ENCODE data around the gene LPCAT1. TPM values are rescaled to one million over a fixed set of nuclear protein-coding genes. Genes with fewer than 3 reads are reported as not detected.

LPCAT1 gene
- total RNA-seq, 1 donor from 2014 or later = 11.0 TPM

GRCh38 chr5:1493941-1494340 lies 29.8 kb downstream of the LPCAT1 start:
- Histone ChIP-seq H3K27ac (replicated peaks) (no peak overlapping the region), H3K4me3 (no peak overlapping the region), H3K4me1 (peaks cover 12% of the 10 kb centered on the region), H3K27me3 (ENCODE audit: low read depth) (no peaks in the 10 kb centered on the region), H3K9me3 (replicated peaks) (no peaks in the 10 kb centered on the region), H3K36me3 (peaks cover 17% of the 10 kb centered on the region)
- no peak for TF ChIP-seq CTCF (IDR thresholded peaks at IDR 0.05; ENCODE audit: borderline replicate concordance)
- no peak for DNase-seq
- intact Hi-C loops (cut with micrococcal nuclease) = no loop called here

- H3K4me1 ChIP-seq = peaks cover 12% of the 10 kb centered on the region
- no peak overlapping the region for H3K27ac ChIP-seq (replicated peaks)
- DNase-seq = no peak
- intact Hi-C loops (cut with micrococcal nuclease) = no loop called here
- TF ChIP-seq CTCF (IDR thresholded peaks at IDR 0.05; ENCODE audit: borderline replicate concordance) = no peak
- no peak overlapping the region for H3K4me3 ChIP-seq
- no peaks in the 10 kb centered on the region for H3K9me3 ChIP-seq (replicated peaks)
- no peaks in the 10 kb centered on the region for H3K27me3 ChIP-seq (ENCODE audit: low read depth)
- H3K36me3 ChIP-seq = peaks cover 22% of the 10 kb centered on the region
Observed at GRCh38 chr5:1493413-1493812, 30.3 kb downstream of the LPCAT1 start.

- Histone ChIP-seq H3K4me3 (no peak overlapping the region), H3K36me3 (peaks cover 28% of the 10 kb centered on the region), H3K27ac (replicated peaks) (no peak overlapping the region), H3K27me3 (ENCODE audit: low read depth) (no peaks in the 10 kb centered on the region), H3K9me3 (replicated peaks) (no peaks in the 10 kb centered on the region), H3K4me1 (peaks cover 11% of the 10 kb centered on the region)
- intact Hi-C loops (cut with micrococcal nuclease) = no loop called here
- no peak for TF ChIP-seq CTCF (IDR thresholded peaks at IDR 0.05; ENCODE audit: borderline replicate concordance)
- no peak for DNase-seq
Observed at GRCh38 chr5:1492757-1493156, 31.0 kb downstream of the LPCAT1 start.

DNA sequence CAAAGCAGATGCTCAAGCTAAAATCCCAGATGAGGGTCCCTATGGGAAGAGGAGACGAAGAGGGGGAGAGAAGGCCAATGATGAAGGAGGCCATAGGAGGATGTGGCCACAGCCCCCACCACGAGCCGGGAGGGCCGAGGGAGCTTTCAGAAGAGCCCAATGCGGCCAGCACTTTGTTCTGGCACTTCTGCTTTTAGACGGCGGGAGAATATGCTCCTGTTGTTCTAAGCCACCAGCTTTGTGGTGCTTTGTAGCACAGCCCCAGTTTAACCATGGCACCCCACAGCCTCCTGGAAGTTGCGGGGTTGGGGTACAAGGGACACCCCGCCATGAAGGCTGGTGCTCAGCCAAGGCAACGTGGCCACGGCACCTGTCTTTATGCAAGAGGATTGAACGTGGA lies 33.4 kb downstream of the LPCAT1 start:
- no peaks in the 10 kb centered on the region for H3K4me1 ChIP-seq
- intact Hi-C loops (cut with micrococcal nuclease) = no loop called here
- DNase-seq = no peak
- H3K4me3 ChIP-seq = no peak overlapping the region
- H3K27ac ChIP-seq (replicated peaks) = no peak overlapping the region
- no peak for TF ChIP-seq CTCF (IDR thresholded peaks at IDR 0.05; ENCODE audit: borderline replicate concordance)
- no peaks in the 10 kb centered on the region for H3K9me3 ChIP-seq (replicated peaks)
- H3K36me3 ChIP-seq = peaks cover 50% of the 10 kb centered on the region
- H3K27me3 ChIP-seq (ENCODE audit: low read depth) = no peaks in the 10 kb centered on the region

GRCh38 chr5:1489754-1490153 lies 34.0 kb downstream of the LPCAT1 start:
- peaks cover 51% of the 10 kb centered on the region for H3K36me3 ChIP-seq
- H3K27me3 ChIP-seq (ENCODE audit: low read depth) = no peaks in the 10 kb centered on the region
- H3K9me3 ChIP-seq (replicated peaks) = no peaks in the 10 kb centered on the region
- H3K4me3 ChIP-seq = no peak overlapping the region
- TF ChIP-seq CTCF (IDR thresholded peaks at IDR 0.05; ENCODE audit: borderline replicate concordance) = no peak
- H3K4me1 ChIP-seq = no peaks in the 10 kb centered on the region
- intact Hi-C loops (cut with micrococcal nuclease) = no loop called here
- no peak overlapping the region for H3K27ac ChIP-seq (replicated peaks)
- DNase-seq = no peak
